Measurements from ENCODE around the gene RCAN3. TPM values are rescaled to one million over a fixed set of nuclear protein-coding genes. Genes with fewer than 3 reads are reported as not detected.
A peak's percentile ranks its signal among the peaks of the same experiment; 100 is the strongest.

RCAN3 gene
- total and polyA plus RNA-seq, 9 of the 15 experiments (the other 6 are each of a cell fraction or from before 2014, with no cell fraction given) = 0.10 to 1.4 (median 0.43) TPM

GRCh38 chr1:24554714-24555113 lies 52.1 kb downstream of the RCAN3 start:
- H3K4me1 ChIP-seq (replicated peaks in 1 of 2; ENCODE audit: control insufficient read depth in 2 of 2, insufficient read depth in 2 of 2, low read length in 2 of 2) = peaks cover 0 to 7% of the 10 kb centered on the region in 2 experiments; a peak in 2 of 5 replicates
- H3K9ac ChIP-seq (ENCODE audit: insufficient read depth in 1 of 2, low read depth in 2 of 2, low read length in 2 of 2) = no peak overlapping the region
- 1% methylated on average over 4 of the region's 4 CpGs for WGBS (ENCODE audit: insufficient coverage, low coverage, missing lambda C conversion rate)
- H3K9me1 ChIP-seq (ENCODE audit: control insufficient read depth, insufficient read depth, low read length) = no peaks in the 10 kb centered on the region
- no peaks in the 10 kb centered on the region for H3K36me3 ChIP-seq (ENCODE audit: control insufficient read depth, insufficient read depth, low read length)
- no peaks in the 10 kb centered on the region for H3K79me2 ChIP-seq (ENCODE audit: control insufficient read depth, insufficient read depth, low read length)
- ChIA-PET CTCF (ENCODE audit: low intra/inter-chr PET ratio) (interaction anchor here (1.2 kb wide), 1 partner anchor 276 kb away, joined by 3 read pairs; no protein-coding TSS in a partner anchor), POLR2A (interaction anchor here (0.7 kb wide), 1 partner anchor 9 kb away, joined by 3 read pairs; no protein-coding TSS in a partner anchor)
- 0 out of 2 replicates have a peak, but pooled peaks have one; percentile 14 for TF ChIP-seq ZNF121 (CRISPR knock-in tag; conservative IDR thresholded peaks at IDR 0.05)
- no peak for TF ChIP-seq SNIP1 (IDR thresholded peaks at IDR 0.05; ENCODE audit: low read depth)
- no TSS peak for BruUV-seq (replicated peaks)
- no peak overlapping the region for H2AFZ ChIP-seq (ENCODE audit: low read depth, low read length)
- DNase-seq (ENCODE audit: extremely low read depth in 1 of 4, low spot score in 3 of 4) (no peak), ATAC-seq (no peak), FAIRE-seq (no peak)
- in situ Hi-C loops (cut with MboI) = no loop called here
- H3K27ac ChIP-seq (ENCODE audit: extremely low read depth, low read depth, low read length) = no peak overlapping the region
- intact Hi-C loops (cut with micrococcal nuclease) = no loop called here
- H3K9me3 ChIP-seq (replicated peaks; ENCODE audit: control insufficient read depth, insufficient read depth, low read depth, low read length) = no peaks in the 10 kb centered on the region
- H3K4me2 ChIP-seq (ENCODE audit: insufficient read depth, low read length) = no peak overlapping the region
- H4K20me1 ChIP-seq (replicated peaks; ENCODE audit: control insufficient read depth, insufficient read depth, low read length) = peaks cover 3% of the 10 kb centered on the region
- H3K4me3 ChIP-seq = no peak overlapping the region
- peaks cover 36 to 82% of the 10 kb centered on the region in 2 experiments for H3K27me3 ChIP-seq (ENCODE audit: control insufficient read depth in 2 of 2, insufficient read depth in 2 of 2, low read length in 2 of 2)

- in situ Hi-C loops (cut with MboI) (no loop called here), intact Hi-C loops (cut with micrococcal nuclease) (no loop called here)
- Histone ChIP-seq H3K9ac (ENCODE audit: insufficient read depth in 1 of 2, low read depth in 2 of 2, low read length in 2 of 2) (no peak within 1 kb of the TSS), H4K20me1 (replicated peaks; ENCODE audit: control insufficient read depth, insufficient read depth, low read length) (peaks cover 3% of the 10 kb centered on the region), H3K4me1 (replicated peaks in 1 of 2; ENCODE audit: control insufficient read depth in 2 of 2, insufficient read depth in 2 of 2, low read length in 2 of 2) (peaks cover 0 to 7% of the 10 kb centered on the region in 2 experiments; a peak in 2 of 5 replicates), H3K9me3 (replicated peaks; ENCODE audit: control insufficient read depth, insufficient read depth, low read depth, low read length) (no peaks in the 10 kb centered on the region), H3K4me3 (no peak within 1 kb of the TSS), H2AFZ (ENCODE audit: low read depth, low read length) (no peak within 1 kb of the TSS), H3K79me2 (ENCODE audit: control insufficient read depth, insufficient read depth, low read length) (no peaks in the 10 kb centered on the region), H3K27me3 (ENCODE audit: control insufficient read depth in 2 of 2, insufficient read depth in 2 of 2, low read length in 2 of 2) (peaks cover 42 to 79% of the 10 kb centered on the region in 2 experiments), H3K36me3 (ENCODE audit: control insufficient read depth, insufficient read depth, low read length) (no peaks in the 10 kb centered on the region), H3K4me2 (ENCODE audit: insufficient read depth, low read length) (no peak within 1 kb of the TSS), H3K27ac (ENCODE audit: extremely low read depth, low read depth, low read length) (no peak within 1 kb of the TSS), H3K9me1 (ENCODE audit: control insufficient read depth, insufficient read depth, low read length) (no peaks in the 10 kb centered on the region)
- 8% methylated on average over 32 of the region's 61 CpGs for WGBS (ENCODE audit: insufficient coverage, low coverage, missing lambda C conversion rate)
- ChIA-PET CTCF (ENCODE audit: low intra/inter-chr PET ratio) (no interaction called here), POLR2A (interaction anchor here (0.5 kb wide), 1 partner anchor 665 kb away, joined by 3 read pairs; no protein-coding TSS in a partner anchor)
- DNase-seq (ENCODE audit: extremely low read depth in 1 of 4, low spot score in 3 of 4) = peak in 2 of 4 experiments; percentile 69 to 75
- no TSS peak for BruUV-seq (replicated peaks)
- no peak for ATAC-seq
- no peak for FAIRE-seq
- TF ChIP-seq BRF1 (IDR thresholded peaks at IDR 0.05; ENCODE audit: borderline replicate concordance, extremely low read depth, insufficient read length) (no peak), OTX1 (CRISPR knock-in tag; IDR thresholded peaks at IDR 0.05) (no peak), IFI16 (CRISPR knock-in tag; IDR thresholded peaks at IDR 0.05) (no peak), TFAP4 (CRISPR knock-in tag; IDR thresholded peaks at IDR 0.05; ENCODE audit: borderline replicate concordance) (no peak), ELK3 (CRISPR knock-in tag; IDR thresholded peaks at IDR 0.05) (no peak), BCOR (IDR thresholded peaks at IDR 0.05) (no peak), TCFL5 (CRISPR knock-in tag; conservative IDR thresholded peaks at IDR 0.05) (no peak), ZNF707 (CRISPR knock-in tag; conservative IDR thresholded peaks at IDR 0.05) (no peak)
Measured at GRCh38 chr1:24555591-24556413, 53.2 kb downstream of the RCAN3 start, which contains the start of gene NCMAP. NCMAP (plus strand) TSS chr1:24556087; CDS start chr1:24595431, 39,344 bp downstream.

Measured in K562 (cell line).